HCT116 (cell line): ENCODE results near the gene LCE2A.

ENCODE experiments used
- CEBPB ChIP-seq: IDR thresholded peaks from 2 replicates; pipeline ENCODE4 v1.6.1; 2012; ENCODE audit warnings: low read depth
- EZH2 ChIP-seq: fragments of 200-600 bp; sonication (generic); IDR thresholded peaks from 2 replicates; pipeline ENCODE4 v1.6.1; 2017; ENCODE audit warnings: antibody characterized with exemption, mixed run types
- EZH2phosphoT487 ChIP-seq: fragments of 200-600 bp; IDR thresholded peaks from 2 replicates; pipeline ENCODE4 v1.6.1; 2018; ENCODE audit warnings: antibody characterized with exemption, borderline replicate concordance
- POLR2A ChIP-seq: IDR thresholded peaks from 2 replicates; pipeline ENCODE4 v1.7.0; 2011; ENCODE audit warnings: borderline replicate concordance; ENCODE audit not compliant: insufficient read depth, insufficient read length; ENCODE audit errors: extremely low read depth
- POLR2AphosphoS5 ChIP-seq: IDR thresholded peaks from 2 replicates; pipeline ENCODE4 v1.6.1; 2011; ENCODE audit warnings: mild to moderate bottlenecking, low read depth, low read length, moderate library complexity
- RAD21 ChIP-seq: IDR thresholded peaks from 2 replicates; pipeline ENCODE4 v1.6.1; 2012; ENCODE audit warnings: low read depth, mild to moderate bottlenecking
- SP1 ChIP-seq: IDR thresholded peaks from 2 replicates; pipeline ENCODE4 v1.6.1; 2012; ENCODE audit warnings: low read depth
- TCF7L2 ChIP-seq: IDR thresholded peaks from 2 replicates; pipeline ENCODE4 v1.7.0; 2011; ENCODE audit warnings: borderline replicate concordance, inconsistent platforms; ENCODE audit not compliant: insufficient read depth, insufficient read length; ENCODE audit errors: extremely low read depth
- YY1 ChIP-seq: IDR thresholded peaks from 2 replicates; pipeline ENCODE4 v1.6.1; 2011; ENCODE audit warnings: low read length, low read depth, moderate library complexity, mild to moderate bottlenecking; ENCODE audit not compliant: insufficient replicate concordance; ENCODE audit errors: extremely low read depth
- ZNF274 ChIP-seq: fragments of 200-500 bp; sonication (Bioruptor generic); IDR thresholded peaks from 2 replicates; pipeline ENCODE4 v1.6.1; 2014; ENCODE audit warnings: mild to moderate bottlenecking, low read depth, low read length, inconsistent platforms
- TF ChIP-seq, protein P1 (sequence below), 3 experiments: fragments of 200-600 bp in 1 of 3; sonication (generic) in 1 of 3; IDR thresholded peaks in 2 of 3; conservative IDR thresholded peaks in 1 of 3; 2 replicates each; pipeline ENCODE4 v1.5.1; 2012 to 2017; ENCODE audit warnings: low read depth in 2 of 3, low read length in 2 of 3, antibody characterized with exemption in 1 of 3, borderline replicate concordance in 1 of 3, control low read depth in 1 of 3, mild to moderate bottlenecking in 1 of 3, mixed read lengths in 1 of 3, mixed run types in 1 of 3, moderate library complexity in 1 of 3; ENCODE audit not compliant: insufficient read depth in 1 of 3
- TF ChIP-seq, protein P2 (sequence below): IDR thresholded peaks from 2 replicates; pipeline ENCODE4 v1.6.1; 2012
- TF ChIP-seq, protein P3 (sequence below): IDR thresholded peaks from 2 replicates; pipeline ENCODE4 v1.6.1; 2012
- TF ChIP-seq, protein P4 (sequence below): IDR thresholded peaks from 2 replicates; pipeline ENCODE4 v1.6.1; 2012; ENCODE audit warnings: low read depth

DNA sequence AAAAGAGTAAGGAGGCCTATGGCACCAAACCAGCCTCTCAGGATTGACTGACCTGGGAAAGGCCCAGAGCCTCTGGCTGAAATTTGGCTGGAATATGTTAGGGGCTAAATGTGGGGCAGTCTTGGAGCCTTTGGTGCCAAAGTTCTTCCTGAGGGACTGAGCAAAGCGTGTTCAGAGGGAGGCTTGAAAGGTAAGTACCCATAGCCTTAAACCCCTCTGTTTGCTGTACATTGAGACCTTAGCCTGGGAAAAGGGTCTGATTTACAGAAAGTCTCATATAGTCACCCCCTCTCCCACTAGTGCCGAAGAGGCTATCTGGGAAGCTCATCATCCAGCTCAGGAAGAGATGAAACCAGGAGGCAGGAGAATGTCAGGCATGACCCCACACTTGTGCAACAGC, 9.7 kb downstream of the LCE2A start, which contains the start of gene LCE4A:
- TF ChIP-seq, protein P1, sequence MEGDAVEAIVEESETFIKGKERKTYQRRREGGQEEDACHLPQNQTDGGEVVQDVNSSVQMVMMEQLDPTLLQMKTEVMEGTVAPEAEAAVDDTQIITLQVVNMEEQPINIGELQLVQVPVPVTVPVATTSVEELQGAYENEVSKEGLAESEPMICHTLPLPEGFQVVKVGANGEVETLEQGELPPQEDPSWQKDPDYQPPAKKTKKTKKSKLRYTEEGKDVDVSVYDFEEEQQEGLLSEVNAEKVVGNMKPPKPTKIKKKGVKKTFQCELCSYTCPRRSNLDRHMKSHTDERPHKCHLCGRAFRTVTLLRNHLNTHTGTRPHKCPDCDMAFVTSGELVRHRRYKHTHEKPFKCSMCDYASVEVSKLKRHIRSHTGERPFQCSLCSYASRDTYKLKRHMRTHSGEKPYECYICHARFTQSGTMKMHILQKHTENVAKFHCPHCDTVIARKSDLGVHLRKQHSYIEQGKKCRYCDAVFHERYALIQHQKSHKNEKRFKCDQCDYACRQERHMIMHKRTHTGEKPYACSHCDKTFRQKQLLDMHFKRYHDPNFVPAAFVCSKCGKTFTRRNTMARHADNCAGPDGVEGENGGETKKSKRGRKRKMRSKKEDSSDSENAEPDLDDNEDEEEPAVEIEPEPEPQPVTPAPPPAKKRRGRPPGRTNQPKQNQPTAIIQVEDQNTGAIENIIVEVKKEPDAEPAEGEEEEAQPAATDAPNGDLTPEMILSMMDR (IDR thresholded peaks at IDR 0.05 in 2 of 3, conservative IDR thresholded peaks at IDR 0.05 in 1 of 3; ENCODE audit: borderline replicate concordance in 1 of 3, insufficient read depth in 1 of 3, low read depth in 2 of 3, low read length in 2 of 3) = no peak
- TF ChIP-seq, protein P2, sequence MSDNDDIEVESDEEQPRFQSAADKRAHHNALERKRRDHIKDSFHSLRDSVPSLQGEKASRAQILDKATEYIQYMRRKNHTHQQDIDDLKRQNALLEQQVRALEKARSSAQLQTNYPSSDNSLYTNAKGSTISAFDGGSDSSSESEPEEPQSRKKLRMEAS = no peak
- TF ChIP-seq, protein P3, sequence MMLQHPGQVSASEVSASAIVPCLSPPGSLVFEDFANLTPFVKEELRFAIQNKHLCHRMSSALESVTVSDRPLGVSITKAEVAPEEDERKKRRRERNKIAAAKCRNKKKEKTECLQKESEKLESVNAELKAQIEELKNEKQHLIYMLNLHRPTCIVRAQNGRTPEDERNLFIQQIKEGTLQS = no peak
- TF ChIP-seq POLR2A (no peak), EZH2phosphoT487 (no peak), EZH2 (no peak), CEBPB (no peak), SP1 (no peak), POLR2AphosphoS5 (no peak), YY1 (no peak), TCF7L2 (no peak), ZNF274 (no peak), RAD21 (no peak)
- TF ChIP-seq, protein P4, sequence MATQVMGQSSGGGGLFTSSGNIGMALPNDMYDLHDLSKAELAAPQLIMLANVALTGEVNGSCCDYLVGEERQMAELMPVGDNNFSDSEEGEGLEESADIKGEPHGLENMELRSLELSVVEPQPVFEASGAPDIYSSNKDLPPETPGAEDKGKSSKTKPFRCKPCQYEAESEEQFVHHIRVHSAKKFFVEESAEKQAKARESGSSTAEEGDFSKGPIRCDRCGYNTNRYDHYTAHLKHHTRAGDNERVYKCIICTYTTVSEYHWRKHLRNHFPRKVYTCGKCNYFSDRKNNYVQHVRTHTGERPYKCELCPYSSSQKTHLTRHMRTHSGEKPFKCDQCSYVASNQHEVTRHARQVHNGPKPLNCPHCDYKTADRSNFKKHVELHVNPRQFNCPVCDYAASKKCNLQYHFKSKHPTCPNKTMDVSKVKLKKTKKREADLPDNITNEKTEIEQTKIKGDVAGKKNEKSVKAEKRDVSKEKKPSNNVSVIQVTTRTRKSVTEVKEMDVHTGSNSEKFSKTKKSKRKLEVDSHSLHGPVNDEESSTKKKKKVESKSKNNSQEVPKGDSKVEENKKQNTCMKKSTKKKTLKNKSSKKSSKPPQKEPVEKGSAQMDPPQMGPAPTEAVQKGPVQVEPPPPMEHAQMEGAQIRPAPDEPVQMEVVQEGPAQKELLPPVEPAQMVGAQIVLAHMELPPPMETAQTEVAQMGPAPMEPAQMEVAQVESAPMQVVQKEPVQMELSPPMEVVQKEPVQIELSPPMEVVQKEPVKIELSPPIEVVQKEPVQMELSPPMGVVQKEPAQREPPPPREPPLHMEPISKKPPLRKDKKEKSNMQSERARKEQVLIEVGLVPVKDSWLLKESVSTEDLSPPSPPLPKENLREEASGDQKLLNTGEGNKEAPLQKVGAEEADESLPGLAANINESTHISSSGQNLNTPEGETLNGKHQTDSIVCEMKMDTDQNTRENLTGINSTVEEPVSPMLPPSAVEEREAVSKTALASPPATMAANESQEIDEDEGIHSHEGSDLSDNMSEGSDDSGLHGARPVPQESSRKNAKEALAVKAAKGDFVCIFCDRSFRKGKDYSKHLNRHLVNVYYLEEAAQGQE = no peak
